H9 (cell line): ENCODE data around the gene IER3. TPM values are rescaled to one million over a fixed set of nuclear protein-coding genes. Genes with fewer than 3 reads are reported as not detected.

ENCODE experiments used
- DNase-seq: peaks from one replicate; pipeline ENCODE4 v3.0.0-alpha.2; 2017
- H2AFZ ChIP-seq: one replicate; pipeline ENCODE4 v1.6.1; 2013; ENCODE audit warnings: mild to moderate bottlenecking, low read length, control low read depth, moderate library complexity
- H2AK5ac ChIP-seq: 2 replicates; pipeline ENCODE4 v1.6.1; 2013; ENCODE audit warnings: low read length, control low read depth, mixed read lengths; ENCODE audit not compliant: insufficient read length
- H2BK120ac ChIP-seq: one replicate; pipeline ENCODE4 v1.6.1; 2013; ENCODE audit warnings: low read depth, mild to moderate bottlenecking, low read length, control low read depth, inconsistent platforms; ENCODE audit not compliant: poor library complexity, severe bottlenecking
- H2BK12ac ChIP-seq: 2 replicates; pipeline ENCODE4 v1.6.1; 2013; ENCODE audit warnings: low read length, control low read depth, mixed read lengths, low read depth; ENCODE audit not compliant: insufficient read length
- H2BK15ac ChIP-seq: 2 replicates; pipeline ENCODE4 v1.6.1; 2013; ENCODE audit warnings: low read depth, low read length, control low read depth
- H2BK20ac ChIP-seq: one replicate; pipeline ENCODE4 v1.6.1; 2013; ENCODE audit warnings: low read depth, mild to moderate bottlenecking, low read length, control low read depth, inconsistent platforms; ENCODE audit not compliant: poor library complexity, severe bottlenecking
- H2BK5ac ChIP-seq: 2 replicates; pipeline ENCODE4 v1.6.1; 2013; ENCODE audit warnings: low read length, control low read depth, mixed read lengths; ENCODE audit not compliant: insufficient read length
- H3K14ac ChIP-seq: 2 replicates; pipeline ENCODE4 v1.6.1; 2013; ENCODE audit warnings: low read length, control low read depth; ENCODE audit not compliant: insufficient read depth
- H3K18ac ChIP-seq: 2 replicates; pipeline ENCODE4 v1.6.1; 2013; ENCODE audit warnings: low read depth, mild to moderate bottlenecking, mixed read lengths, low read length, control low read depth; ENCODE audit not compliant: insufficient read length
- H3K23ac ChIP-seq: 2 replicates; pipeline ENCODE4 v1.6.1; 2013; ENCODE audit warnings: low read length, control low read depth, mixed read lengths, low read depth; ENCODE audit not compliant: insufficient read length
- H3K23me2 ChIP-seq: 2 replicates; pipeline ENCODE4 v1.6.1; 2013; ENCODE audit warnings: low read depth, mild to moderate bottlenecking, mixed read lengths, low read length, control low read depth; ENCODE audit not compliant: insufficient read length, poor library complexity, severe bottlenecking
- H3K27ac ChIP-seq: 2 replicates; pipeline ENCODE4 v1.5.1; 2013; ENCODE audit warnings: low read length, control low read depth, mixed read lengths, low read depth; ENCODE audit not compliant: insufficient read length
- H3K27me3 ChIP-seq: 2 replicates; pipeline ENCODE4 v1.6.1; 2013; ENCODE audit warnings: low read length, control low read depth, inconsistent platforms; ENCODE audit not compliant: insufficient read depth
- H3K4ac ChIP-seq: 2 replicates; pipeline ENCODE4 v1.6.1; 2013; ENCODE audit warnings: low read depth, mild to moderate bottlenecking, control low read depth, inconsistent platforms, low read length, moderate library complexity
- H3K4me1 ChIP-seq: 2 replicates; pipeline ENCODE4 v1.6.1; 2013; ENCODE audit warnings: low read length, control low read depth, inconsistent platforms; ENCODE audit not compliant: insufficient read depth
- H3K4me2 ChIP-seq: 2 replicates; pipeline ENCODE4 v1.6.1; 2013; ENCODE audit warnings: low read length, control low read depth, mixed read lengths; ENCODE audit not compliant: insufficient read length, insufficient read depth
- H3K56ac ChIP-seq: 2 replicates; pipeline ENCODE4 v1.6.1; 2013; ENCODE audit warnings: low read depth, mild to moderate bottlenecking, mixed read lengths, low read length, control low read depth; ENCODE audit not compliant: insufficient read length
- H3K79me1 ChIP-seq: 2 replicates; pipeline ENCODE4 v1.6.1; 2013; ENCODE audit warnings: low read depth, mild to moderate bottlenecking, moderate library complexity, low read length, control low read depth, inconsistent platforms; ENCODE audit not compliant: insufficient read depth, poor library complexity, severe bottlenecking
- H3K79me2 ChIP-seq: 2 replicates; pipeline ENCODE4 v1.6.1; 2013; ENCODE audit warnings: low read length, control low read depth, inconsistent platforms; ENCODE audit not compliant: insufficient read depth
- H3K9ac ChIP-seq: 2 replicates; pipeline ENCODE4 v1.6.1; 2013; ENCODE audit warnings: low read length, control low read depth, mixed read lengths; ENCODE audit not compliant: insufficient read length; ENCODE audit errors: extremely low read depth
- H3K9me3 ChIP-seq: one replicate; pipeline ENCODE4 v1.6.1; 2013; ENCODE audit warnings: low read depth, low read length, inconsistent platforms; ENCODE audit not compliant: control insufficient read depth
- H3T11ph ChIP-seq: one replicate; pipeline ENCODE4 v1.6.1; 2013; ENCODE audit warnings: mild to moderate bottlenecking, low read length, control low read depth, inconsistent platforms
- H4K20me1 ChIP-seq: one replicate; pipeline ENCODE4 v1.6.1; 2013; ENCODE audit not compliant: control insufficient read depth, insufficient read length, insufficient read depth
- H4K5ac ChIP-seq: 2 replicates; pipeline ENCODE4 v1.6.1; 2013; ENCODE audit warnings: low read depth, mild to moderate bottlenecking, mixed read lengths, low read length, control low read depth; ENCODE audit not compliant: insufficient read length
- H4K8ac ChIP-seq: replicated peaks from 2 replicates; pipeline ENCODE4 v1.6.1; 2013; ENCODE audit warnings: low read length, control low read depth, mixed read lengths, low read depth; ENCODE audit not compliant: insufficient read length
- H4K91ac ChIP-seq: 2 replicates; pipeline ENCODE4 v1.6.1; 2013; ENCODE audit warnings: low read depth, mild to moderate bottlenecking, moderate library complexity, mixed read lengths, low read length, control low read depth; ENCODE audit not compliant: insufficient read length
- H3K27ac Mint-ChIP-seq, 3 experiments: 2 replicates in 2 of 3; 3 replicates in 1 of 3; pipeline ENCODE4 v1.8.0; 2020 to 2021; ENCODE audit warnings: mixed read lengths in 3 of 3, mild to moderate bottlenecking in 1 of 3, moderate library complexity in 1 of 3
- H3K27me3 Mint-ChIP-seq: 2 replicates; pipeline ENCODE4 v1.8.0; 2021; ENCODE audit warnings: low read depth, mild to moderate bottlenecking, moderate library complexity, mixed read lengths
- H3K36me3 Mint-ChIP-seq, 3 experiments: 2 replicates in 2 of 3; 3 replicates in 1 of 3; pipeline ENCODE4 v1.8.0; 2020 to 2021; ENCODE audit warnings: low read depth in 3 of 3, mixed read lengths in 3 of 3; ENCODE audit not compliant: insufficient read depth in 1 of 3
- H3K4me1 Mint-ChIP-seq, 2 experiments: 2 replicates each; pipeline ENCODE4 v1.8.0; 2020; ENCODE audit warnings: mixed read lengths in 2 of 2
- H3K4me3 Mint-ChIP-seq, 2 experiments: 2 replicates in 1 of 2; 3 replicates in 1 of 2; pipeline ENCODE4 v1.8.0; 2020 to 2021; ENCODE audit warnings: mild to moderate bottlenecking in 2 of 2, mixed read lengths in 2 of 2, moderate library complexity in 1 of 2
- H3K9me3 Mint-ChIP-seq, 2 experiments: 2 replicates in 1 of 2; 3 replicates in 1 of 2; pipeline ENCODE4 v1.8.0; 2020; ENCODE audit warnings: mild to moderate bottlenecking in 2 of 2, mixed read lengths in 2 of 2, moderate library complexity in 1 of 2
- CTCF ChIP-seq: fragments of 200-600 bp; sonication (generic); conservative IDR thresholded peaks from 3 replicates; pipeline ENCODE4 v1.8.0; 2021; ENCODE audit warnings: antibody characterized with exemption, mild to moderate bottlenecking
- WGBS: extraction: QIAGEN DNeasy Blood & Tissue Kit; methylation state at CpG from one replicate; pipeline ENCODE4 v1.1.7; 2013; ENCODE audit warnings: missing lambda C conversion rate, low lambda C conversion rate, mixed read lengths; ENCODE audit not compliant: insufficient read length; ENCODE audit errors: extremely low coverage; 5-methylcytosine and 5-hydroxymethylcytosine counted together
- total RNA-seq: library from RNA; stranded (reverse); gene quantifications from 2 replicates; pipeline ENCODE4 v1.2.1, GENCODE V29; 2021

Gene IER3
- total RNA-seq, 1 experiment from 2014 or later: 43.5 TPM

- H3K27me3 ChIP-seq: no peaks in the 10 kb centered on the region
- H3K23ac ChIP-seq: no peak overlapping the region
- H3K4me1 Mint-ChIP-seq: peaks cover 60 to 73% of the 10 kb centered on the region in 2 experiments
- H3K56ac ChIP-seq: no peak overlapping the region
- peak overlapping the region; percentile 34 for H2AFZ ChIP-seq
- H3K9me3 Mint-ChIP-seq: no peaks in the 10 kb centered on the region
- H3K4me3 Mint-ChIP-seq: peak overlapping the region; percentile 49 to 61
- H2AK5ac ChIP-seq: no peak overlapping the region
- no peaks in the 10 kb centered on the region for H3K79me2 ChIP-seq
- no peaks in the 10 kb centered on the region; a peak in 1 of 7 replicates for H3K36me3 Mint-ChIP-seq
- H4K5ac ChIP-seq: peak overlapping the region; percentile 44
- peak overlapping the region; percentile 39 for H3K9ac ChIP-seq
- H2BK12ac ChIP-seq: peak overlapping the region; percentile 58
- H4K20me1 ChIP-seq: no peaks in the 10 kb centered on the region
- H3T11ph ChIP-seq: no peak overlapping the region
- H3K4me2 ChIP-seq: peak overlapping the region; percentile 52
- no peaks in the 10 kb centered on the region; the same call in 1 of the 2 replicates for H3K27me3 Mint-ChIP-seq
- peak overlapping the region; percentile 58 to 98 (median 78) for H3K27ac Mint-ChIP-seq
- H3K4ac ChIP-seq: no peak overlapping the region; the same call in 1 of the 2 replicates
- H4K8ac ChIP-seq: no peak overlapping the region
- H3K23me2 ChIP-seq: no peaks in the 10 kb centered on the region
- H3K27ac ChIP-seq: peak overlapping the region; percentile 85
- peak; percentile 59 for DNase-seq
- peaks cover 21% of the 10 kb centered on the region; the same call in 1 of the 2 replicates for H3K4me1 ChIP-seq
- H3K9me3 ChIP-seq: no peaks in the 10 kb centered on the region
- no peaks in the 10 kb centered on the region for H3K79me1 ChIP-seq
- H2BK15ac ChIP-seq: no peak overlapping the region
- H2BK120ac ChIP-seq: peak overlapping the region; percentile 84
- H2BK20ac ChIP-seq: no peak overlapping the region
- no peak; the same call in 2 of the 3 replicates for TF ChIP-seq CTCF
- peak overlapping the region; percentile 36 for H2BK5ac ChIP-seq
- peak overlapping the region; percentile 31 for H4K91ac ChIP-seq
- peak overlapping the region; percentile 55; the same call in 1 of the 2 replicates for H3K14ac ChIP-seq
- H3K18ac ChIP-seq: peak overlapping the region; percentile 68
- no CpG with 5 or more reads among the region's 8 CpGs for WGBS
These were observed 19.5 kb upstream of the IER3 start for GRCh38 chr6:30763618-30764489.
